SU-DHL-6 (cell line): Measurements from ENCODE around the gene MOB3B.

Source experiments
- H2AFZ ChIP-seq: fragments of 200-600 bp; sonication (generic); 2 replicates; pipeline ENCODE4 v1.6.1; 2014; ENCODE audit warnings: low read depth, mild to moderate bottlenecking, moderate library complexity, mixed read lengths, antibody characterized with exemption, low read length; ENCODE audit not compliant: severe bottlenecking
- H3F3A ChIP-seq: fragments of 200-600 bp; shearing (Covaris generic); 2 replicates; pipeline ENCODE4 v1.6.0; 2016; ENCODE audit warnings: antibody characterized with exemption, mild to moderate bottlenecking; ENCODE audit not compliant: insufficient read depth
- H3K27ac ChIP-seq: fragments of 200-600 bp; sonication (generic); 2 replicates; pipeline ENCODE4 v1.5.1; 2016; ENCODE audit warnings: low read depth, mild to moderate bottlenecking, low read length, moderate library complexity, mixed read lengths
- H3K27me3 ChIP-seq: fragments of 200-600 bp; sonication (generic), shearing (Covaris generic); 2 replicates; pipeline ENCODE4 v1.6.0; 2014; ENCODE audit warnings: mild to moderate bottlenecking, low read length
- H3K36me3 ChIP-seq: fragments of 200-600 bp; sonication (generic); 2 replicates; pipeline ENCODE4 v1.6.1; 2014; ENCODE audit warnings: mild to moderate bottlenecking, low read length, mixed read lengths
- H3K4me2 ChIP-seq: fragments of 300-600, 200-600 bp; shearing (Covaris generic), sonication (generic); 2 replicates; pipeline ENCODE4 v1.6.0; 2014; ENCODE audit warnings: low read length, low read depth, mild to moderate bottlenecking; ENCODE audit not compliant: poor library complexity, severe bottlenecking
- H3K4me3 ChIP-seq: fragments of 200-600 bp; sonication (generic); 2 replicates; pipeline ENCODE4 v1.5.1; 2014; ENCODE audit warnings: antibody characterized with exemption, low read length, mild to moderate bottlenecking, mixed read lengths; ENCODE audit not compliant: insufficient read depth, poor library complexity, severe bottlenecking
- H3K79me2 ChIP-seq: fragments of 200-600 bp; sonication (generic); 2 replicates; pipeline ENCODE4 v1.6.1; 2014; ENCODE audit warnings: mild to moderate bottlenecking, low read length, moderate library complexity; ENCODE audit not compliant: insufficient read depth
- H3K9ac ChIP-seq: fragments of 200-600 bp; sonication (generic); 2 replicates; pipeline ENCODE4 v1.7.0; 2014; ENCODE audit warnings: mild to moderate bottlenecking, low read length
- H3K9me2 ChIP-seq: fragments of 200-600 bp; sonication (generic); replicated peaks from 2 replicates; pipeline ENCODE4 v1.6.1; 2014; ENCODE audit warnings: low read length; ENCODE audit not compliant: insufficient read depth
- H3K9me3 ChIP-seq: fragments of 200-600 bp; sonication (generic); 2 replicates; pipeline ENCODE4 v1.6.1; 2014; ENCODE audit warnings: low read length, mixed read lengths; ENCODE audit not compliant: insufficient read depth
- H4K20me1 ChIP-seq: fragments of 200-600 bp; sonication (generic); 2 replicates; pipeline ENCODE4 v1.6.1; 2014; ENCODE audit warnings: low read depth, mild to moderate bottlenecking, antibody characterized with exemption, low read length, moderate library complexity, mixed read lengths
- EZH2phosphoT487 ChIP-seq: fragments of 200-600 bp; sonication (generic), shearing (Covaris generic); conservative IDR thresholded peaks from 2 replicates; pipeline ENCODE4 v1.6.1; 2018; ENCODE audit warnings: mild to moderate bottlenecking, antibody characterized with exemption, low read length, moderate library complexity, mixed read lengths
- TF ChIP-seq, protein P1 (sequence below): fragments of 200-600 bp; sonication (generic); IDR thresholded peaks from one replicate; pipeline ENCODE4 v1.5.1; 2017; ENCODE audit warnings: antibody characterized with exemption, mild to moderate bottlenecking, low read length, moderate library complexity; ENCODE audit not compliant: insufficient read depth, poor library complexity, severe bottlenecking

The MOB3B gene

DNA sequence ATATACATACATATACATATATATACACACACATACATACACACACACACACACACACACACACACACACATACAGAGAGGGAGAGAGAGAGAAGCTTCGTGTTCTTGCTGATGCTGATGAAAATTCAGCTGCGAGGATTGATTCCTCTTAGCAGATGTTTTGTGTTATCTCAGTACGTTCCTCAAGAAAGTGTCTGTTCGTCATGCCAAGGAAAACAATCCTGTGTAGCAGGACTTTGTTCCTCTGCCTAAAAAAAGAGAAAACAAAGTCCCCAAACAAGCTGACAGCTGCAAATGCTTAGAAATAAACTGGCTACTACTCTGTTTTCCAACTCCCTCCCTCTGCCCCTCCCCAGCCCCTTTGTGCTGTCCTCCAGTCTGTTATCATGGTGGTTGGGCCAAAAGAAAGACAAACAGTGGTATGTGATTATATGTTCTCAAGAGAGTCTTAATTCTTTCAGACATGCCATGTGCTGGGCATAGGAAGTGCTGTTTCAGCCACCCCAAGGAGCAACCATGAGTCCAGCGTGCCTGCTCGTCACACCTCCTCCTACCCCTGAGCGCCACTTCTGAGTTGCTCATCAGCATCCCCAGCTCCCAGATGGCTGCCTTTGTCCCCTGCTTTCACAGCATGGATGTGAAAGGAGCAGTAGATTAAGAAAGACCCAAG, 161.2 kb downstream of the MOB3B start:
- Histone ChIP-seq H4K20me1 (no peaks in the 10 kb centered on the region), H3K9me2 (no peaks in the 10 kb centered on the region)

DNA sequence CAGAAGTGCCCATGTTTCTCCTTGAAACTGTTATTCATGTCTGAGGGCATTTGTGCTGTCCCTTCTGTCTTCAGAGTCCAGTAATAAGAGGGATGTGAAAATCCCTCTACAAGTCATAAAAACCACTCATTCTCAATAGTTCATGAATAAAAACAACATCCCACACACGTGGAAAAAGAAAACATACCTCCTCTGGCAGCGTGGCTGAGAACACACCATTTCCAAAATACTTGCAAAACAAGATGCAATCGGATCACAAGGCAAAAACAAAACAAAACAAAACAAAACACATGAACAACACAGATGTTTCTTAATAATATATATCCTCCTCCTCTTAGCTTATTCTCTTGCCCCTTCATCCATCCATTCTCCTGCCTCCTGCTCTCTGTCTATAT, 161.7 kb downstream of the MOB3B start:
- Histone ChIP-seq H3K27me3 (no peaks in the 10 kb centered on the region), H3K4me3 (no peak overlapping the region), H3K27ac (no peak overlapping the region), H3K4me2 (no peak overlapping the region), H3K36me3 (no peaks in the 10 kb centered on the region), H3K79me2 (no peaks in the 10 kb centered on the region), H3K9ac (no peak overlapping the region), H3K9me2 (no peaks in the 10 kb centered on the region), H3K9me3 (no peaks in the 10 kb centered on the region), H4K20me1 (no peaks in the 10 kb centered on the region), H3F3A (no peaks in the 10 kb centered on the region), H2AFZ (no peak overlapping the region)
- TF ChIP-seq, protein P1, sequence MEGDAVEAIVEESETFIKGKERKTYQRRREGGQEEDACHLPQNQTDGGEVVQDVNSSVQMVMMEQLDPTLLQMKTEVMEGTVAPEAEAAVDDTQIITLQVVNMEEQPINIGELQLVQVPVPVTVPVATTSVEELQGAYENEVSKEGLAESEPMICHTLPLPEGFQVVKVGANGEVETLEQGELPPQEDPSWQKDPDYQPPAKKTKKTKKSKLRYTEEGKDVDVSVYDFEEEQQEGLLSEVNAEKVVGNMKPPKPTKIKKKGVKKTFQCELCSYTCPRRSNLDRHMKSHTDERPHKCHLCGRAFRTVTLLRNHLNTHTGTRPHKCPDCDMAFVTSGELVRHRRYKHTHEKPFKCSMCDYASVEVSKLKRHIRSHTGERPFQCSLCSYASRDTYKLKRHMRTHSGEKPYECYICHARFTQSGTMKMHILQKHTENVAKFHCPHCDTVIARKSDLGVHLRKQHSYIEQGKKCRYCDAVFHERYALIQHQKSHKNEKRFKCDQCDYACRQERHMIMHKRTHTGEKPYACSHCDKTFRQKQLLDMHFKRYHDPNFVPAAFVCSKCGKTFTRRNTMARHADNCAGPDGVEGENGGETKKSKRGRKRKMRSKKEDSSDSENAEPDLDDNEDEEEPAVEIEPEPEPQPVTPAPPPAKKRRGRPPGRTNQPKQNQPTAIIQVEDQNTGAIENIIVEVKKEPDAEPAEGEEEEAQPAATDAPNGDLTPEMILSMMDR = no peak
- TF ChIP-seq EZH2phosphoT487 = no peak

More for the DNA sequence above, 161.2 kb downstream of the MOB3B start:
- no peak overlapping the region for H3K4me3 ChIP-seq
- no peaks in the 10 kb centered on the region for H3F3A ChIP-seq
- no peaks in the 10 kb centered on the region for H3K9me3 ChIP-seq
- no peaks in the 10 kb centered on the region for H3K36me3 ChIP-seq
- H3K4me2 ChIP-seq = no peak overlapping the region
- H3K27me3 ChIP-seq = no peaks in the 10 kb centered on the region
- no peak overlapping the region for H3K9ac ChIP-seq
- H3K79me2 ChIP-seq = no peaks in the 10 kb centered on the region
- no peak overlapping the region for H2AFZ ChIP-seq
- H3K27ac ChIP-seq = no peak overlapping the region
- TF ChIP-seq, protein P1 = no peak
- no peak for TF ChIP-seq EZH2phosphoT487

DNA sequence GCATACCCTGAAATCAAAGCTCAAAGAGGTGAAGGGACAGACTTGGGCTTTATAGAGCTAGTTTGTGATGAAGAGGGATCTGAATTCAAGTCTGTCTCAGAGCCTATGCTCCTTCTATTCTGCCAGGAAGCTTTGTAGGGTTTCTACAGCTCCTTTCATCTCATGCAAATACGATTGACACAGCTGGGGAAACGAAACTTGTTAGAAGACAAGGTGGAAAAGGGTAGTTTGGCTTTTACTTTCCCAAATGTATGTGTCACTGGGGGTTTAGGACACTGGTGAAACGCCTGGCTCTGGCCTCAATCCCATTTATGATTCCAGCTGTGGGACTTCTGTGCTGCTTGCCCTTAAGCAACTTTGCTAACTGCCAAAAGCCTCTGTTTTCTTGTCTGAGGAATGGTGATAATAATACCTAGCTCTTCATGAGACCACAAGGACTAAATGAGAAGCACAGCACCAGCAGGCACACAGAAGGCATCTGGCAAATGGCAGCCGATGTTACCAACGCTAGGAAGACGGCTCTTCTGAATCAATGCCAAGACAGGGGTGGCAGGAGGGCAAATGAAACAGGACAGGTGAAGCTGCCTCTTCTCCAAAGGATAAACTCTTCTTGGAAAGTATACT, 162.3 kb downstream of the MOB3B start:
- Histone ChIP-seq H3F3A (no peaks in the 10 kb centered on the region), H3K27me3 (no peaks in the 10 kb centered on the region), H2AFZ (no peak overlapping the region), H3K4me3 (no peak overlapping the region), H3K36me3 (no peaks in the 10 kb centered on the region), H3K9me3 (no peaks in the 10 kb centered on the region), H4K20me1 (no peaks in the 10 kb centered on the region), H3K9me2 (no peaks in the 10 kb centered on the region), H3K27ac (no peak overlapping the region), H3K9ac (no peak overlapping the region), H3K4me2 (no peak overlapping the region), H3K79me2 (no peaks in the 10 kb centered on the region)
- TF ChIP-seq, protein P1 = no peak
- no peak for TF ChIP-seq EZH2phosphoT487
